DMS 273 (cell line): ENCODE measurements around the gene NF1.
"Not testable (repeated sequence)": the region's sequence is repeated elsewhere in the genome, so short reads cannot be mapped to it uniquely, and the experiment has no call there.

ENCODE experiments used
- DNase-seq: peaks from one replicate; lab custom pipeline; 2025; ENCODE audit not compliant: unreplicated experiment; lab: John Stamatoyannopoulos, UW

The NF1 gene

GRCh38 chr17:31321481-31321880 lies 226.7 kb downstream of the NF1 start, which contains the start of gene EVI2A:
Gene EVI2A (minus strand): TSS chr17:31321622. CDS start chr17:31319013, 2,609 bp downstream.
- DNase-seq, result no peak

- no peak for DNase-seq
These were observed 227.2 kb downstream of the NF1 start for GRCh38 chr17:31321966-31322365.

- no peak for DNase-seq
These were observed 228.8 kb downstream of the NF1 start for GRCh38 chr17:31323551-31323950.

- no peak for DNase-seq
These were observed 232.9 kb downstream of the NF1 start for GRCh38 chr17:31327534-31328159.

GRCh38 chr17:31328160-31328535 lies 233.4 kb downstream of the NF1 start:
- DNase-seq, result no peak

GRCh38 chr17:31329221-31329620 lies 234.4 kb downstream of the NF1 start:
- DNase-seq, result no peak

GRCh38 chr17:31339906-31340661 lies 245.3 kb downstream of the NF1 start:
- no peak for DNase-seq

- not testable (repeated sequence) for DNase-seq
These were observed 250.5 kb downstream of the NF1 start for GRCh38 chr17:31345191-31345747.

- no peak for DNase-seq
These were observed 254.7 kb downstream of the NF1 start for GRCh38 chr17:31349454-31349853.

GRCh38 chr17:31355935-31356334 lies 261.2 kb downstream of the NF1 start:
- no peak for DNase-seq

GRCh38 chr17:31357091-31357490 lies 262.3 kb downstream of the NF1 start:
- no peak for DNase-seq

- peak; percentile 38 for DNase-seq
These were observed 263.1 kb downstream of the NF1 start for GRCh38 chr17:31357839-31358394.

- DNase-seq, result no peak
These were observed 269.2 kb downstream of the NF1 start for GRCh38 chr17:31364012-31364411.

GRCh38 chr17:31366088-31366487 lies 271.3 kb downstream of the NF1 start:
- DNase-seq, result no peak

- no peak for DNase-seq
These were observed 274.5 kb downstream of the NF1 start for GRCh38 chr17:31369266-31369665.

- peak; percentile 35 for DNase-seq
These were observed 276.8 kb downstream of the NF1 start for GRCh38 chr17:31371511-31372097.

GRCh38 chr17:31373150-31374093 lies 278.6 kb downstream of the NF1 start:
- peak; percentile 66 for DNase-seq

GRCh38 chr17:31374094-31374447 lies 279.3 kb downstream of the NF1 start:
- no peak for DNase-seq

GRCh38 chr17:31374503-31374902 lies 279.7 kb downstream of the NF1 start:
- DNase-seq, result no peak

GRCh38 chr17:31378638-31379037 lies 283.9 kb downstream of the NF1 start:
- DNase-seq, result peak; percentile 21
